Hepatocyte (in vitro differentiated cells): ENCODE results near the gene EVL. TPM values are rescaled to one million over a fixed set of nuclear protein-coding genes. Genes with fewer than 3 reads are reported as not detected.

Experiments used
- DNase-seq: peaks from one replicate; pipeline ENCODE4 v3.0.0-alpha.2; 2016; ENCODE audit warnings: low spot score
- H2AFZ ChIP-seq: fragments of 200-600 bp; sonication (generic); 2 replicates; pipeline ENCODE4 v1.6.0; 2016; ENCODE audit warnings: antibody characterized with exemption, mild to moderate bottlenecking
- H3K27ac ChIP-seq: fragments of 200-600 bp; sonication (generic); 2 replicates; pipeline ENCODE4 v1.5.1; 2016; ENCODE audit warnings: mild to moderate bottlenecking
- H3K27me3 ChIP-seq: fragments of 200-600 bp; sonication (generic); 2 replicates; pipeline ENCODE4 v1.6.1; 2016
- H3K36me3 ChIP-seq: fragments of 200-600 bp; sonication (generic); replicated peaks from 2 replicates; pipeline ENCODE4 v1.5.1; 2016; ENCODE audit warnings: low read depth; ENCODE audit not compliant: insufficient read depth
- H3K4me1 ChIP-seq: fragments of 200-600 bp; sonication (generic); 2 replicates; pipeline ENCODE4 v1.5.1; 2016; ENCODE audit warnings: mild to moderate bottlenecking, moderate library complexity; ENCODE audit not compliant: insufficient read depth
- H3K4me2 ChIP-seq: fragments of 200-600 bp; sonication (generic); 2 replicates; pipeline ENCODE4 v1.6.0; 2016
- H3K4me3 ChIP-seq: fragments of 200-600 bp; sonication (generic); 2 replicates; pipeline ENCODE4 v1.5.1; 2016; ENCODE audit warnings: mild to moderate bottlenecking
- H3K79me2 ChIP-seq: fragments of 200-600 bp; sonication (generic); 2 replicates; pipeline ENCODE4 v1.6.0; 2017; ENCODE audit warnings: mild to moderate bottlenecking
- H3K9me2 ChIP-seq: fragments of 200-600 bp; sonication (generic); replicated peaks from 2 replicates; pipeline ENCODE4 v1.6.0; 2017; ENCODE audit warnings: mild to moderate bottlenecking; ENCODE audit not compliant: insufficient read depth
- H3K9me3 ChIP-seq: fragments of 200-600 bp; sonication (generic); 2 replicates; pipeline ENCODE4 v1.5.1; 2016; ENCODE audit warnings: low read depth, mild to moderate bottlenecking
- H4K20me1 ChIP-seq: fragments of 200-600 bp; sonication (generic); 2 replicates; pipeline ENCODE4 v1.6.0; 2016; ENCODE audit warnings: mild to moderate bottlenecking; ENCODE audit not compliant: insufficient read depth, poor library complexity, severe bottlenecking
- CTCF ChIP-seq: fragments of 200-600 bp; sonication (generic); IDR thresholded peaks from 2 replicates; pipeline ENCODE4 v1.5.1; 2016; ENCODE audit warnings: antibody characterized with exemption, mild to moderate bottlenecking; ENCODE audit not compliant: poor library complexity
- EZH2 ChIP-seq: fragments of 200-600 bp; sonication (generic); IDR thresholded peaks from 2 replicates; pipeline ENCODE4 v1.6.1; 2016; ENCODE audit warnings: antibody characterized with exemption, mild to moderate bottlenecking, borderline replicate concordance
- EZH2phosphoT487 ChIP-seq: fragments of 200-600 bp; sonication (generic); IDR thresholded peaks from one replicate; pipeline ENCODE4 v1.6.1; 2018; ENCODE audit warnings: antibody characterized with exemption, mild to moderate bottlenecking, low read depth, moderate library complexity; ENCODE audit not compliant: unreplicated experiment, severe bottlenecking
- WGBS: methylation state at CpG from one replicate; pipeline ENCODE4 v1.1.6; 2016; ENCODE audit warnings: low lambda C conversion rate; ENCODE audit errors: missing lambda C conversion rate; 5-methylcytosine and 5-hydroxymethylcytosine counted together
- polyA plus RNA-seq: library from polyadenylated mRNA; unstranded; fragments of >200 nt; fragmentation: Nextera tagmentation; extraction: Ambion mirVana; gene quantifications from 2 replicates; pipeline ENCODE4 v1.2.1, GENCODE V29; 2016
- total RNA-seq: library from RNA; depleted of rRNA; stranded (reverse); fragments of >200 nt; gene quantifications from 2 replicates; pipeline ENCODE4 v1.2.3, GENCODE V29; 2014

EVL gene
- total and polyA plus RNA-seq, 2 experiments from 2014 or later = 60.5 to 77.2 TPM

GRCh38 chr14:100039903-100040302, 25.3 kb upstream of the EVL start:
- Histone ChIP-seq H3K27ac (no peak overlapping the region), H3K79me2 (peaks cover 87% of the 10 kb centered on the region), H2AFZ (no peak overlapping the region), H3K27me3 (no peaks in the 10 kb centered on the region), H3K36me3 (no peaks in the 10 kb centered on the region), H3K9me2 (no peaks in the 10 kb centered on the region), H3K4me1 (peaks cover 5% of the 10 kb centered on the region), H4K20me1 (no peaks in the 10 kb centered on the region), H3K4me2 (no peak overlapping the region), H3K4me3 (no peak overlapping the region), H3K9me3 (no peaks in the 10 kb centered on the region)
- TF ChIP-seq EZH2phosphoT487 (no peak), CTCF (no peak), EZH2 (no peak)
- WGBS = 79% methylated on average over 3 of the region's 3 CpGs
- DNase-seq = no peak

GRCh38 chr14:100041271-100041670, 24.0 kb upstream of the EVL start:
- no peak for DNase-seq
- H3K4me2 ChIP-seq = no peak overlapping the region

GRCh38 chr14:100042286-100042685, 22.9 kb upstream of the EVL start:
- no peak for DNase-seq
- peaks cover under 1% of the 10 kb centered on the region for H3K4me1 ChIP-seq
- H3K79me2 ChIP-seq = peaks cover 73% of the 10 kb centered on the region

More at GRCh38 chr14:100041271-100041670, 24.0 kb upstream of the EVL start:
- H3K79me2 ChIP-seq = peaks cover 78% of the 10 kb centered on the region
- no peaks in the 10 kb centered on the region for H3K9me3 ChIP-seq
- TF ChIP-seq CTCF (no peak), EZH2 (no peak), EZH2phosphoT487 (no peak)
- no peak overlapping the region for H3K27ac ChIP-seq
- H3K9me2 ChIP-seq = no peaks in the 10 kb centered on the region
- no peaks in the 10 kb centered on the region for H4K20me1 ChIP-seq
- no peaks in the 10 kb centered on the region for H3K27me3 ChIP-seq
- no peak overlapping the region for H3K4me3 ChIP-seq
- no peak overlapping the region for H2AFZ ChIP-seq
- H3K4me1 ChIP-seq = peaks cover 5% of the 10 kb centered on the region
- 89% methylated on average over 2 of the region's 2 CpGs for WGBS
- H3K36me3 ChIP-seq = no peaks in the 10 kb centered on the region

More at GRCh38 chr14:100042286-100042685, 22.9 kb upstream of the EVL start:
- H3K4me2 ChIP-seq = no peak overlapping the region
- WGBS = 94% methylated on average over 6 of the region's 6 CpGs
- H3K4me3 ChIP-seq = no peak overlapping the region
- no peak overlapping the region for H2AFZ ChIP-seq
- no peaks in the 10 kb centered on the region for H3K9me2 ChIP-seq
- H4K20me1 ChIP-seq = no peaks in the 10 kb centered on the region
- no peaks in the 10 kb centered on the region for H3K9me3 ChIP-seq
- no peak overlapping the region for H3K27ac ChIP-seq
- no peaks in the 10 kb centered on the region for H3K27me3 ChIP-seq
- no peaks in the 10 kb centered on the region for H3K36me3 ChIP-seq
- no peak for TF ChIP-seq EZH2
- no peak for TF ChIP-seq EZH2phosphoT487
- TF ChIP-seq CTCF = no peak
